GM21786 (cell line): ENCODE results near the gene ARID5B.

Experiments
- ATAC-seq: cut with Tn5 transposase; IDR thresholded peaks from one replicate; pipeline ENCODE4 v1.9.1; 2021; ENCODE audit not compliant: unreplicated experiment

The ARID5B gene

DNA sequence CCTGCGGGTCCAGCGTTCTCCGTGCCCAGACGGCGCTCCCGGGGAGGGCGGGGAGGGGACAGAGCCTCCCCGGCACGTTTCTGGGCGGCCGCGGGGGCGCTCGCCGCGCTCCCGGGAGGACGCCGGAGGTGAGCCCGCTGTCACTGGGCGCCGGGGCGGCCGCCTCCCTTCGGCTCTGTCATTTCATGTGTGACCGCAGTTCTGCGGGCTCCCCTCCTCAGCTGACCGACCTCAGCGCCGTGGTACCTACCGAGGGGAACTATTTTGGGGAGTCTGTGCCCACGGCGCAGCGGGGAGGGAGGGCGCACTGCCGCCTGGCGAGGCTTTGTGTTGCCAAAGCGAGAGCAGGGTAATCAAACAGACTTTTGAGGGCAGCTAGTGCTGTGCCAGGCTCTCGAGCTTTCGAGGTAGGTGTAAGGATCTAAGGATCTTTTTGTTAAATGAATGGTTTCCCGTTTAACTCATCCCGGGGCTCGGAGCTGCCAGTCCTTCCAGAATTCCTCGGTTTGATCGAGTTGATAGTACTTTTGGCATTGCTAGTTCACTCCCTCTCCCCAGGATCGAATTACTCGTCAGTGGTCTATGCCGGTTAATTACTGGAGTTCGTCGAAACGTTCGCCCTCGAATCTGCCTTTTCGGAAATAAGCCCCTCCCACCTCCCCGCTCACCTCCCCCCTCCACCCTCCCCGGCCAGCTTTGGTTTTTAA, 1.9 kb downstream of the ARID5B start:
- ATAC-seq, result peak; percentile 49

DNA sequence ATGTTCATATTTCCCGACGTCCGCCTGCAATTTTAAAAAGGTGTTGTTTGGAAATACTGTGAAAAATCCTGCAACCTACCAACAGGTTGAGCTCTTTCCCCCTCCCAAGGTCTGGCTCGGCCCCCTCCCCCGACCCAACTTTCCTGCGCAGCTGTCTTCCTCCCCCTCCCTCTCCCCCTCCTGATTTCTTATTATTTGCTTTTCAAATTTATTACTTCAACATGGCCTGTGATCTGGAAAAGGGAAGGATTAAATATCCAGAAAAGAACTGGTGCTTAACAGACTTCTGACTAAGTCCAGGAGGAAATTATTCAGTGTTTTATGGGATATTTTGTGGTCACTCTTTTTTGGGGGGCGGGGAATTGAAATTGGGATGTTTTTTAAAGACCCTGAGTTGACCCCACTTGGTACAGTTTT, 2.4 kb downstream of the ARID5B start:
- ATAC-seq, result no peak

DNA sequence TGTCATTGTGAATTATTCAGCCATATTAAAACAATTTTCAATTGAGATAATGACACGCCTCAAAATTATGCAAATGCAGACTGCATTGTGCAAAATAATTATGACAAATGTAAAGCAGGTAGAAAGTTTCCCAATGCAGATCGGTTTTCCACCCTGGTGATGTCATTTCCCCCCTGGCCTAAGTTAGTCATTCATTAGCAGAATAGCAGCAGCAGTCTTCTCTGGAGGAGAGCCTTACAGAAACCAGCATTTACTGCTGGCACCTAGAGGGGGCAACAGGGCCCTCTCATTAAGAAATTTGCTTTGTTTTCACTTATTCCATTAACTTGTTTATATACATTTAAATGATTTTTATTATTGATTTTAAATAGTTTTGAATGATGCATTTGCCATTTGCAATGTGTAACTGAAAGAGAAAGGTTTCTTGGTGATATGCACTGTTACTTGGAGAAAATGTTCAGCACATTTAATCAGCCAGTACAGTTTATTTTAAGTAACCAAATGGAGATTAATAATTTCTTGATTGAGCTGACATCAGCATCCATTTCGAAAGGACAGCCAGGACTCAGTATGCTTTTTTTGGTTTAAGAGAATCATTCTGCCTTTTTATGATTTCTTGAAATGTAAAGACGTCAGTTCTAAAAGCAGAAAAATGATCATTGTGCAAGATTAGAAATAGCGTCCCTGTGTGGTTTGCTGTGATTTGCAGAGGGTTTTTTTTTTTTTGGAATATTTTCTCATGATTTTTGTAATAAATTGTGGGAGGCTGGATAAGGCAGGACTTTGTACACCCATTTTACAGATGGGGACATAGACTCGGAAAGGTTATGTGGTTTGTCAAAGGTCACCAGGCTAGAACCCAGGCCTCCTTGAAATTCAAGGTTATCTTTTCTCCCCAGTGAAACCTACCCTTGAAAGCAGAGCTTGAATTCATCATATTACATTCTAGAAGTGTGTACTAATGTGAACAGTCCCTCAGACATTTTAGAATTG, 3.5 kb downstream of the ARID5B start:
- ATAC-seq, result peak; percentile 54

DNA sequence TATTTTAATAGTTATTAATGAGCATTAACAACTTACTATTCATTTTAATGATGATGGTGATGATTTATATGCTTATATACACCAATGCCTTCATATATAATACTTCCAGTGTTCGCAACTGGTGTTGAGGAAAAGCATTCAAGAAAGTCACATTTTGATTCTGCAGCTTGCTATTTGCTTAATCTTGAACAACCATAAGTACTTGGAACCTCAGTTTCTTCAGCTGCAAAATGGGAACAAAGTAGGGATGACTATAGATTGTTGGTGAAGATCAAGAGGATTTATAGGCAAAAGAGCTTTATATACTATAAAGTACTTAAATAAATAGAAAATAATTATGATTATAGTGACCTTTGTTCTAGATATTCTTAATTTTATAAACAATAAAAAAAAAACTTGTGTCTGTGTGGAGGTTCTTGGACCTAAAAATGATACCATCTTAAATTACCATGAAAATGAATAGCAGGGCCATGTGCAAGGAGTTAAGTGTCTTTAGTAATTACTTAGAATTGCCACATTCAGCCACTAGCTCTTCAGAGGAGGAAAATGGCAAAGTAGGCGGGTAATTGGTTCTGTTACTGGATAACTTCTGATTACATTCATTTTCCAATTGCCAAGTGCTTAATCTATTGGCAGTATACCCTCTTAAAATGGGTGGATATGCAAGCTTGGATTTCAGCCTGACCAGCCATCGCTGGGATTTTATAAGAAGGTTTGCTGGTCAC, 4.5 kb downstream of the ARID5B start:
- ATAC-seq, result no peak

DNA sequence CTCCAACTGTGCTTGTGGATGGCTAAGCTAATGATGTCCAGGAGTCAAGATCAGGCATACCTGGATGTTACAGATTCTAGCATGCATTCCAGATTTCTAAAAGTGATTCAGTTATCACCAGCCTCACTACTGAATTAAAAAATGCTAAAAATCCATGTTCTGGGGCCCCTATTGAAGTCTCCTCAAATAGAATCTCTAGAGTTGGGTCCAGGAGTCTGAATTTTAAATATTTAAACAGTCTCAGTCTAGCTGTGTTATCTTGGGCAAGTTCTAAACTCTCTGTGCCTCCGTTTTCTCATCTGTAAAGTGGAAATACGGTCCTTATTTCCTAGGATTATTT, 5.0 kb downstream of the ARID5B start:
- no peak for ATAC-seq

DNA sequence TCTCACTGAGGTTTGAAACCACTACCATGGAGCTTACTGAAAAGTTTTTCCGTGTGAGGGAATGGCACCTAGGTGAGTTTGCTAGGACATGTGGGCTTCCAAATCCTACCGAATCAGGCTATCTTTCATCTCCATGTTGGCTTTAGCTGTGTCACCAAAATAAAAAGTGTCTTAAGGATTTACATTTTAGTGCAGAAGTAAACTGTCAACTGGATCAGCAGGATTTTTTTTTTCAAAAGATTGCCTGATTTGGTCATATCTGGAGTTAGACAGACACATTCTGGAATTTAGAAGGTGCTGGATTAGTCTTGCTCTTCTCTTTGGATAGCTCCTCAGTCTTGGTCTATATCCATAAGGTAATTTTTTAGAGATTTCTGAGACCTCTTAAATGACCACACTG, 5.5 kb downstream of the ARID5B start:
- ATAC-seq, result no peak

DNA sequence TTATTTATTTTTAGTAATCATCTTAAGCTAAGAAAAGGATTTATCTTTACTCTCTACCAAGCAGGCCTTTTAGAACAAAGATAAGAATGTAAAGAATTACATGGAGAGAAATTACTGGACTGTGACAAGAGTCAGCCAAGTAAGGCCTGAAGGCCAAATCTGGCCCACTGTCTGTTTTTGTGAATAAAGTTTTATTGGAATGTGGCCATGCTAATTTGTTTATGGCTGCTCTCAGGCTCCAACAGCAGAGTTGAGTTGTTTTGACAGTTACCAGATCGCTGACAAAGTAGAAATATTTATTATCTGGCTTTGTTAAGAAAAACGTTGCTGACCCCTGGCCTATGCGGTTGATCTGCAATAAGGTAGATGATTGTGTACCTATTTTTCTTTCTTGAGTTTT, 6.1 kb downstream of the ARID5B start:
- ATAC-seq, result no peak

DNA sequence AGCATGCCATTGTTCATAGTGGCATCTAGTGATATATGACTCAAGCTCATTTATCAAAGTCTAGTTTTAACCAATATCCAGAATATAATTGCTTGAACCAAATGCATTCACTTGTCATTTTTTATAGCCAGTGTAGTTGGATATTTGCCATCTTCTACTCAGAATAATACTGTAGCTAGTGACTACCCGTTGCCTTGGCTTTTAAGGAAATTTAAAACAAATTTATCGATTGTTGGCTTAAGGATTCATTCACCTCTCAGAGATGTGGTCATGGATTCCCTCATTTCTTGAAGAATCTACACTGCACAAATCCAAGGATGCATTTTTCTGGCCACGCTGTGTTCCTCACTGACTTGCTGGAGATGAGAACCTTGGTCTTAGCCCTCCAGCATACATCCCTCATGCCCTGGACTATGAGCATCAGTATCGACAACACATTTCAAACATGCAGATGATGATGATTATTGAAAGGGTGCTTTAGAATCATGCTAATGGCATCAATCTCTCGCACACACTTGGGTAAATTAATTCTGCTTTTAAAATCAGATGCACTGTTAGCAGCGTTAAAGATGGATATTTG, 8.8 kb downstream of the ARID5B start:
- no peak for ATAC-seq

DNA sequence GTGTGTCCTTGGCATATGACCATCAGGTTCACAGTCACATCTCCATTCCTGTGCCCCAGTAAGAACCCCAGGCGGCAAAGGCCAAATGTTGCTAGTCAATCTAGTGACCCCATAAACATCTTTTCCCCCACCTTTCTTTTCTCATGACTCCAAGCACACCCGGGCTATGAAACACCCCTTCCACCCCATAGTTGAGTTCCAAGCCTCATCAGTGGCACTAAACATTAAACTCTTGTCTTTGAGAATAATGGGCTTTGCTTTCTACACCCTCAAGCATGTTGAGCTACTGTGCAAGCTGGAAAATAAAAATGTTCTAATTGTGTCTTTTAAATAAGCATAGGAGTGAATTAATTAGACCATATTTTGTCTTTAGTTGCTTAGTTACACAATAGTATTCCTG, 9.4 kb downstream of the ARID5B start:
- no peak for ATAC-seq

DNA sequence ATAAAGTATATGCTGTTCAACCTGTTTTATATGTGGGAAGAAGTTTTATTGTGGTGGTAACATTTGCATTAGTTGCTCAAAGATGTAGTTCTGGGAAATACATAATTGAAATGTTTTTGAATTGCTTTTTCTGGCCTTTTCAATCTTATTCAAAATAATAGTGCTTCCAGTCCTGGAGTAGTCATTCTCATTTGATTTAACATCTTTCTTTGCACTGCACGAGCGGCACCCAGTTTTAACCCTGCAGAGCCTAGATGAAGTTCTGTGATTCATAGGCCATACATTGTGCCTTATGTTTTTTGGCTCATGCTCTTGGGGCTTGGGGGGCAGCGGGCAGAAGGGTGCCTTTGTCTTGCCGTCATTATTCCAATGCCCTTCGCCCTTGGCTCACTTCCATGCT, 9.9 kb downstream of the ARID5B start:
- ATAC-seq, result no peak

DNA sequence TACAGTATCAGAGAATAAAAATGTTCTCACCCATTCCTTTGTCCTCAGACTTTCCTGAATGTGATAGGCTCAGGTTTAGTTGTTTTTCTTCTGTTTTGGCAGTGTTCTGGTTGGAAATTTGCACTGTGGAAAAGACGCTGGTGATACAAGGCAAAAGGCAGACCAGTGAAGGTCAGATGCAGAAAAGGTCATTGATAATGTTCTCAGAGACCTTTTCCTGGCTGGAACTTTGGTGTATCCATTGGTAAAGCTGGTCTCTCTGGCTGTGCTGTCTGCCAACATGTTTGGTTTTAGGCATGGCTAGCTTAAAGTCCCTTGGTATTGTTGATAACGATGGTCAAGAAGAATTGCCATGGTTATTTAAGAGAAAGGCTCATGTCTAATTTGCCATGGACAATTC, 11.5 kb downstream of the ARID5B start:
- ATAC-seq, result no peak

DNA sequence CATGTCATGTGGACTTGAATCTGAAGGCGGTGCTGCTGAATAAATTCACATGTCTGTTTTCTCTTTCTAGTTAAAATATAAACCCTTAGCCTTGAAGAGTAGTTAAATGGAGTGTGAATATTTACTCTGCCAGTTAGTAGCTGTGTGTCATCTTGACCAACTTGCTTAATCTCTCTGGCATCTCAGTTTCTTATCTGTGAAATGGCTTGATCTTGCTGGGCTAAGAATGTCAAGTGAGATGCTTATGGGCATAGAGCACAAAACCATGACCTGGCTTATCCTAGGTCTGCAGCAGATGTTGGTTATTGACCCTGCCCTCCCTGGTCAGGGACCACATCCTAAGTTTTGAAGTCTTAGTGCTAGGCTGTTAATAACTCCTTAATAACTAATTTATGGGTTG, 16.6 kb downstream of the ARID5B start:
- ATAC-seq, result no peak

DNA sequence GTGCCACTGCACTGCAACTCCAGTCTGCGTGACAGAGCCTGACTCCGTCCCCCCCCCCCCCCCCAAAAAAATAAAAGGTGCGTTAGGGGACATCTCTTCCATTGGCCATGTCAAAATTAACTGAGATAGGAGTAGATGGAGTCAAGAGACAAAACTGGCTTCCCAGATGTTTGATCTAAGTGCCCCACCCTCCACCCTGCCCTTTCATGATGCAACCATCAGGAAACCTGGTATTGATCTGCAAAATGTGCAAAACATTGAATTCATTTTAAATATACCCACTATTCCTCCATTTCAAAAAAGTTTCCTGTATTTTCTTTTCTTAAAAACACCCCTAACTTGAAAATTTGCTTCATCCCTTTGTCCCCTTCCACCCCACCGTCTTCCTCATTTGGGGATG, 17.5 kb downstream of the ARID5B start:
- ATAC-seq, result no peak

DNA sequence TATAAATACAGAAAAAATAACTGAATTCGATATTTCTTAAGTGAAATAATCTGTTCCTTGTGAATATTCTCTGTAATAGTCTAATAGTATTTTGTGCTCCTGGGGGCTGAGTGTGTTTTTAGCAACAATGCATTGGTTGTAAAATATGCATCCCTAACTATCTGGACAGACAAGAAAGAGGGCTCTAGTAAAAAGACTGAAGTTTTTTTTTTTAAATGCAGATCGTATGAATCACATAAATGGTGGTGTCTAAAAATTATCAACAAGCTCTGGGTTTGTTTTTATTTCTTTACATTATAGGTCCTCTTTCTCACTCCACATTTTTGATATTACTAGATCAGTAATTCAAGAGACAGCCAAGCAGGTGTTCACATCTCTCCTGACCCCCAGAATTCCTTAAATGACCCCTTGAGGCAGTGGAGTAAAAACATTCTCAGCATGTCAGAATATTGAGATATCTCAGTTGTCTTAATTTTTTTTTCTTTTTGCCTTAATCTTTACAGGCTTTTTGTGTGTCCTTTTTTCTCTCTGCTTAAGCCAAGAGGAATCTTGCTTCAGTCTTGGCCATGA, 18.2 kb downstream of the ARID5B start:
- ATAC-seq, result no peak

DNA sequence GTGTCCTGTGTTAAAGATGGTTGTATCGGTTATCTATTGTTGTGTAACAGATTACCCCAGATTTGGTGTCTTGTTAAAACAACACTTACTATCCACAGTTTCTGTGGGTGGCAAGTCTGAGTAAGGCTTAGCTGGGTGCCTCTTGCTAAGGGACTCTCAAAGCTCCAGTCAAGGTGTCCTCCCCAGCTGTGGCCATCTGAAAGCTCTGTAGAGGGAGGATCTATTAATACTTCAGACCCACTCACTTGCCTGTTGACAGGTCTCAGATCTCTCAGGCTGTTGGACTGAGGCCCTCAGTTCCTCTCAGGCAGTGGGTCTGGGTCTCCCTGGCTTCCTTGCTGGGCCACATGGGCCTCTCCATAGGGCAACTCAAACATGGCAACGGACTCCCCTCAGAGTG, 19.6 kb downstream of the ARID5B start:
- no peak for ATAC-seq

DNA sequence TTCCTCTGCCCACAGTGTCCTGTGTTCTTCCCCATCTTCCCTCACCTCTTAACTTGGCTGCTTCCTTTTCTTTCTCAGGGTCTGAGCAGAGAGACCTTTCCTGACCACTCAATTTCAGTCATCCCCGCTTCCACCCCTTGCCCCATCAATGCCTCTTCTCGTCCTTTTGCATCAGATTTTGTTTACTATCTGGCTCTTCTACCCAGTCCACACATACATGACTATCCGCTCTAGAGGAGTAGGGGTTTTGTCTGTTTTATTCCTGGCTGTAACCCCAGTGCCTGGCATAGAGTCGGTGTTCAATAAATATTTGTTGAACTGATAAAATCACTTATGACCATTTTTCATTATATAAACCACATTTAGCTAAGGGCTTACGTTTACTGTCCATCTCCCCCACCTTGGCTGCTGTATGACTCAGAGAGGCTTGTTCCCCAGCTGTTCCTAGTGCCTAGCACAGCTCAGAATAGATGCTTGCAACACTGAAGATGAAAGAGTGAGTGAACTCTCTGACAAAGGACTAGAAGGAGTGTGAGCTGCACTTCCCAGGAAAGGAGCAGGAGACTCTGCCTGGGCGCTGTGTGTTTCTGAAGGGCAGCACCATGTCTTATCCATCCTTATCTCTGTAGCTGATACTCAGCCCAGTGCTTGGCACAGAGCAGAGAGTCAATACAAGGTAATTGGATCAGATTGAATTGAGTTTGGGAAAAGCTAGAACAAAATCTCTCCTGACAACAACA, 21.9 kb downstream of the ARID5B start:
- no peak for ATAC-seq

DNA sequence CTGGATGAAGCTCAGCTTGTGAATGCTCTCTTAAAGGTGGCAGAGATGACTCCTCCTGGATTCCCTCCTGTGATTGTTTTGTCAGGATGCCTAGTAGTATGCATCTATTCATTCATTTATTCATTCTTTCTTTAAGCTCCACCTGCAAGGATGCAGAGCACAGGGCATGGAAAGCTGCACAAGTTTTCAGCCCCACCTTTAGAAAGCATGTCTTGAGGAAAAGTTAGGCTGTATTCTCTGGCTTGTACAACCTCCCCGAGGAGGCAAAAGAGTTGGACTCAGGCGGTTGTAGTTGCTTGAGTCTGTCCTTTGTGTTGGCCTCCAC, 22.4 kb downstream of the ARID5B start:
- no peak for ATAC-seq

DNA sequence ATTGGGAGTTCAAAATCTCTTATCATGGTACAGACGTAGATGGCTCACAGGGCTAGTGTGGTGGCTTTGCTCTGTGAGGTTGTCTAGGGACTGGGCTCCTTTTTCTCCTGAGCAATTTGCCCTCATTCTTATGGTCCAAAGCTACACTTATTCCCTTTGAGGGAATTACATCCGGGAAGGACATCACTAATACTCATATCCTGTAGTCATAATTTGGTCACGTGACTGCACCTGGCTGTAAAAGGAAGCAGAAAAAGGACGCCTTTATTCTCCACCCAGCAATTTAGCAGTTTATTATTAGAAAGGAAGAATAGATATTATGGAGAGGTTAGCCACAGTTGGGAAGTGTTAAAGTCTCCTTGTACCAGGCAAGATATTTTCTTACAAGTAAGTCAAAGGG, 28.1 kb downstream of the ARID5B start:
- no peak for ATAC-seq

DNA sequence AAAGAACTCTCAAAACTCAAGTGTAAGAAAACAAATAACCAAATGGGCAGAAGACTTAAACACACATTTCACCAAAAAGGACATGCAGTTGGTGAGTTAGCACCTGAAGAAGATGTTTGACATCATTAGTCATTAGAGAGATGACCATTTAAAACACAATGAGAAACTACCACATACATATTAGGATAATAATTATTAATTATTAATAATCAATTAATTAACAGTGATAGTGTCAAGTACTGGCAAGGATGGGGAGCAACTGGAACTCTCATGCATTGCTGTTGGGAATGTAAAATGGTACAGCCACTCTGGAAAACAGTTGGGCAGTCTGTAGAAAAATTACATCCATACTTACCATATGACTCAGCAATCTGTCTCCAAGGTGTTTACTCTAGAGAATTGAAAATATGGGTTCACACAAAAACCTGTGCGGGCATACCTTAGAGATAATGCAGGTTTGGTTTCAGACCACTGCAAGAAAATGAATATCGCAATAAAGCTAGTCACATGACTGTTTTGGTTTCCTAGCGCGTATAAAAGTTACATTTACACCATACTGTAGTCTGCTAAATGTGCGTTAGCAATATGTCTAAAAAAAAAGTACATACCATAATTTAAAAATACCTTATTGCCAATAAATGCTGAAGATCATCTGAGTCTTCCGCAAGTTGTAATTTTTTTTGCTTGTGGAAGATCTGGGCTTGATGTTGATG, 30.3 kb downstream of the ARID5B start:
- ATAC-seq, result no peak
